Measurements from ENCODE around the gene ELMOD1. TPM values are rescaled to one million over a fixed set of nuclear protein-coding genes. Genes with fewer than 3 reads are reported as not detected.
"Not testable (repeated sequence)": the region's sequence is repeated elsewhere in the genome, so short reads cannot be mapped to it uniquely, and the experiment has no call there.

The ELMOD1 gene
- total RNA-seq, 2 experiments from 2014 or later = not detected

DNA sequence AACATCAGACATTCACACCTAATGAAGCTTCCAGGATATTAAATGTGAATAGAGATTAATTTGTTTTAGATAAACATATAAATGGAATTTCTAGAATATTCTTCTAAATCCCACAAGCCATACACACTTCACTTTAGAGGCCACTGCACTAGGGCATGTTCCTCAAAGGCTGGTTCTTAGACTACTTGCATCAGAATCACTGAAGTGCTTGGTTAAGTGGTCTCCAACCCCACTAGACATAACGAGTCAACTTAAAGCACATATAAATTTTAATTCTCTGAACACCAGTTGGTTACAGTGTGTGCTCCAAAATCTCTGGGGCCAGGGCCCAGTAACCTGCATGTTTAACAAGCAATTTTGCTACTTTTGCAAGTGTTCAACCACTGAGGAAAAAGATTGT, 17.5 kb upstream of the ELMOD1 start:
- no peak for DNase-seq (ENCODE audit: low spot score)
- no peak overlapping the region for H3K27ac ChIP-seq (ENCODE audit: low read depth, low read length, poor library complexity, severe bottlenecking)
- peaks cover 3% of the 10 kb centered on the region for H3K4me1 ChIP-seq (ENCODE audit: insufficient read depth, low read length, poor library complexity, severe bottlenecking)
- H3K4me2 ChIP-seq (ENCODE audit: low read length) = no peak overlapping the region
- H3K79me2 ChIP-seq (ENCODE audit: insufficient read depth, low read depth, low read length) = no peaks in the 10 kb centered on the region
- H3K9me3 ChIP-seq (ENCODE audit: low read length) = no peaks in the 10 kb centered on the region
- ChIA-PET CTCF (ENCODE audit: unreplicated experiment) (no interaction called here), POLR2A (interaction anchor here (0.7 to 2.9 kb wide), 2 partner anchors 7 to 9 kb away, joined by 4 to 14 read pairs; partner anchors contain the start of gene ALKBH8)
- H3K4me3 ChIP-seq (ENCODE audit: low read depth, low read length, poor library complexity, severe bottlenecking) = no peak overlapping the region
- TF ChIP-seq, protein P1, sequence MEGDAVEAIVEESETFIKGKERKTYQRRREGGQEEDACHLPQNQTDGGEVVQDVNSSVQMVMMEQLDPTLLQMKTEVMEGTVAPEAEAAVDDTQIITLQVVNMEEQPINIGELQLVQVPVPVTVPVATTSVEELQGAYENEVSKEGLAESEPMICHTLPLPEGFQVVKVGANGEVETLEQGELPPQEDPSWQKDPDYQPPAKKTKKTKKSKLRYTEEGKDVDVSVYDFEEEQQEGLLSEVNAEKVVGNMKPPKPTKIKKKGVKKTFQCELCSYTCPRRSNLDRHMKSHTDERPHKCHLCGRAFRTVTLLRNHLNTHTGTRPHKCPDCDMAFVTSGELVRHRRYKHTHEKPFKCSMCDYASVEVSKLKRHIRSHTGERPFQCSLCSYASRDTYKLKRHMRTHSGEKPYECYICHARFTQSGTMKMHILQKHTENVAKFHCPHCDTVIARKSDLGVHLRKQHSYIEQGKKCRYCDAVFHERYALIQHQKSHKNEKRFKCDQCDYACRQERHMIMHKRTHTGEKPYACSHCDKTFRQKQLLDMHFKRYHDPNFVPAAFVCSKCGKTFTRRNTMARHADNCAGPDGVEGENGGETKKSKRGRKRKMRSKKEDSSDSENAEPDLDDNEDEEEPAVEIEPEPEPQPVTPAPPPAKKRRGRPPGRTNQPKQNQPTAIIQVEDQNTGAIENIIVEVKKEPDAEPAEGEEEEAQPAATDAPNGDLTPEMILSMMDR (conservative IDR thresholded peaks at IDR 0.05; ENCODE audit: low read length) = no peak
- no peak for TF ChIP-seq EZH2phosphoT487 (IDR thresholded peaks at IDR 0.05; ENCODE audit: borderline replicate concordance, low read depth, low read length)
- intact Hi-C loops (cut with micrococcal nuclease; ENCODE audit: unreplicated experiment) = no loop called here
- no peaks in the 10 kb centered on the region for H4K20me1 ChIP-seq (ENCODE audit: insufficient read depth, low read length)
- no TSS peak for BruUV-seq (replicated peaks)
- no peaks in the 10 kb centered on the region for H3K9me2 ChIP-seq (ENCODE audit: insufficient read depth, low read length)
- no peak overlapping the region for H2AFZ ChIP-seq (ENCODE audit: low read length)
- H3K36me3 ChIP-seq (ENCODE audit: insufficient read depth, low read length) = no peaks in the 10 kb centered on the region

DNA sequence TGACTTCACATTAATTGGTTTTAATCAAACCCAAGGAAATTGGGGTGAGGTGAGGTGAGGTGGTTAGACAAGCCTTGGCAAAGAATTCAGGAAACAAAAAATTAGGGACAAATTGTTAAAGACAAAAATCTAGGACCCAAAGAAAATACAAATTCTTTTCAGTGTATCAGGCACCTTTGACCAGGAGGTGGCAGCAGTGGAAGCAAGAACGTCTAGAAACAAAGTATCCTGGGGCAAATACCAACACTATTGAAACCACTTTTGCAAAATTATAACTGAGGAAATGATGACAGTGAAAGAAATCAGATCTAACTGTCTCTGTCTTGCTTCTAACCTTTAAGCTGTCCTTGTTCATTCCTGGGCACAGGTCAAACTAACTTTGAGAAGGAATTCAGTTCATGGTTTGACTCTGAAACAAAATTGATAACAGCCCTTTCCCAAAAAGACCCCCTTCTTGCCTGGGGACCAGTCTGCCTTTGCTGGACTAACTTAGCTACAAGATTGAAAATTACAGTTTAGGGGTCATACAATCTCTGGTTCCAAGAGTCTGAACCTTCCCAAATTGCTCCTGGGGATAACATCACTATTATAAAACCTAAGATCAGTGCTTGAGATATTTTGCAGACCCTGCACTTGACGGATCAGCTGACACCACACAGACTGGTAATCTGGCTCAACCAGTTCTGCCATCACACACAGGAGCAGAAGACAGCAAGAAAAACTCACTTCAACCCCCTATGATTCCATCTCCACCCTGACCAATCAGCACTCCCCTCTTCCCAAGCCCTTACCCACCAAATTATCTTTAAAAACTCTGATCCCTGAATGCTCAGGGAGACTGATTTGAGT, 14.2 kb upstream of the ELMOD1 start:
- H4K20me1 ChIP-seq (ENCODE audit: insufficient read depth, low read length); H3K27ac ChIP-seq (ENCODE audit: low read depth, low read length, poor library complexity, severe bottlenecking): not testable (repeated sequence)

More for the DNA sequence above, 14.2 kb upstream of the ELMOD1 start:
- H2AFZ ChIP-seq (ENCODE audit: low read length) = peak overlapping the region; percentile 5; the same call in 1 of the 2 replicates
- H3K9me2 ChIP-seq (ENCODE audit: insufficient read depth, low read length); H3K9me3 ChIP-seq (ENCODE audit: low read length); CTCF ChIA-PET (ENCODE audit: unreplicated experiment); H3K4me2 ChIP-seq (ENCODE audit: low read length); BruUV-seq (replicated peaks); H3K79me2 ChIP-seq (ENCODE audit: insufficient read depth, low read depth, low read length); H3K4me3 ChIP-seq (ENCODE audit: low read depth, low read length, poor library complexity, severe bottlenecking); intact Hi-C loops (cut with micrococcal nuclease; ENCODE audit: unreplicated experiment); H3K4me1 ChIP-seq (ENCODE audit: insufficient read depth, low read length, poor library complexity, severe bottlenecking); H3K36me3 ChIP-seq (ENCODE audit: insufficient read depth, low read length): not testable (repeated sequence)
- TF ChIP-seq, protein P1 (conservative IDR thresholded peaks at IDR 0.05; ENCODE audit: low read length) = peak; percentile 90
- DNase-seq (ENCODE audit: low spot score) = peak; percentile 63
- POLR2A ChIA-PET = interaction anchor here (0.7 to 1.0 kb wide), 3 partner anchors 14 to 169 kb away, joined by 3 to 9 read pairs (median 3); no protein-coding TSS in a partner anchor

Measured in OCI-LY7 (cell line).